Measurements from ENCODE around the gene DCST2.
A peak's percentile ranks its signal among the peaks of the same experiment; 100 is the strongest.

The DCST2 gene

DNA sequence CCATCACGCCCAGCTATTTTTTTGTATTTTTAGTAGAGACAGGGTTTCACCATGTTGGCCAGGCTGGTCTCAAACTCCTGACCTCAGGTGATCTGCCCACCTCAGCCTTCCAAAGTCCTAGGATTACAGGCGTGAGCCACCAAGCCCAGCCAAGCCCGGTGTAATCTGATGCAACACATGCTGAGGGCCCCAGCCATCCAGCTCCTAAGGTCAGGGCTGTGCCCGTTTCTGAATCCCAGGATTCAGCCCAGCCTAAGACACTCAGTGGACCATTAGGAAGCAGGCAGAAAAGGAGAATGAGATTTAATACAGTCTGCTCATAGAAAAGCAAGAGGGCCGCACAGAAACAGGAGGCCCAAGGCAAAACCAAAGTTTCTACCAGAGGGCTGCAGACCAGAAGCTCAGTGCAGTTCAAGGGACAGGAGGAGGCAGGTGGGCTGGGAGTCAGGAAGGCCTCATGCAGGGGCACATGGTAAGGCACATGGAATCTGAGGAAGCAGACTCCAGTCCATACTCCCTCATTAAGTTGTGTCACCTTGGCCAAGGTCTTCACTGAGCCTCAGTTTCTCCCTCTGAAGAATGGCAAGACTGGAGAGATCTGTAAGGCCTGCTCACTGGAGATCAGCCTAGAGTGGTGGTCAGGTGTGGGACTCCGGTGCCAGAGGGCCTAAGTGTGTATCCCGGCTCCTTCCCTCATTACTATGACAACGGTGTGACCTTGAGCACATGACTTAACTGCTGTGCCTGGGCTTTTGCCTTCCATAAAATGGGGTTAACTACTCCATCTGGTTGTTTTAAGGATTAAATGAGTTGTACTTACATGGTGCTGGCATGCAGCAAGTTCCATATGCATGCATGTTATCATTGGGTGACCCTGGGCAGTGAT is 15.1 kb upstream of the DCST2 start:
- no peaks in the 10 kb centered on the region for H3K9me3 Mint-ChIP-seq
- H3K4me1 Mint-ChIP-seq: peaks cover 36 to 43% of the 10 kb centered on the region in 2 donors
- H3K36me3 Mint-ChIP-seq: no peaks in the 10 kb centered on the region
- DNase-seq (no peak), ATAC-seq (replicated peaks) (no peak)
- H3K27ac Mint-ChIP-seq: no peak overlapping the region
- H3K4me3 Mint-ChIP-seq: no peak overlapping the region
- no peaks in the 10 kb centered on the region for H3K27me3 Mint-ChIP-seq

DNA sequence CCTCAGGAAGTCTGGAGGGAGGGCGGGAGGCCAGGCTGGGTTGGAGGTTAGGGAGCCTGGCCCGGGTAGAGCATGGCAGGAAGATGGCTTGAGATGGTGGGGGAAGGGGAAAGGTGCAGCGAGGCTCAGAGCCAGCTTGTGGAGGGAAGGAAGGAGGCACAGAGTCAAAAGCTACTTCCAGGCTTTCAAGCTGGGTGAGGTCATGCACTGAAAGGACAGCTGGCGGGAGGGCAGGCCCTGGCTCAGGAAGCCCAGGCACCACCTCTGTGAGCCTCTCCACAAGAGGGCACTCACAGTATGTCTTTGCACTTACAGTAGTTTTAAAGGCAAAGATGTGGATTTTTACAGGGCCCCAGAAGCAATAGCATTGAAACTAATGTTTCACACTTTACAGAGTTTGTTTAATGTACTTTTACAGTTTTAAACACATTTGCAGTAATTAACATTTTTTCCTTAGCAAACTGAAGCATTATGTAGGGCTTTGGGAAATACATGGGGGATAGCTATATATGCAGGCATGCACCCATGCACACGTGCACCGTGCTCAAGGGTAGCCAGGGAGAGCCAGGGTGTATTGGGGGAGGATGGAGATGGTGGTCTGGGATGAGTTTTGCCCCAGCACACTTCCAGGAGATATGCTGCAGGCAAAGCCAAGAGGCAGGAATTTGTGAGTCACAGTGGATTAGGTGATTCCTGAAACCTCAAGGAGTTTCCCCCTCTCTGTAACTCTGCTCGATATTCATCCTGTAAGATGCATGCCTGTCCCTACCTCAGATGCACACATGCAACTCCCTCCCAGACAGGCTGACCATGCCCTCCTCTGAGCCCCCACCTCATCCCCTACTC is 11.5 kb upstream of the DCST2 start:
- Mint-ChIP-seq H3K27me3 (peaks cover 0 to 6% of the 10 kb centered on the region in 2 donors), H3K4me1 (peaks cover 15% of the 10 kb centered on the region in 2 donors), H3K27ac (no peak overlapping the region), H3K36me3 (no peaks in the 10 kb centered on the region), H3K9me3 (no peaks in the 10 kb centered on the region), H3K4me3 (no peak overlapping the region)
- ATAC-seq (replicated peaks) (peak; percentile 96), DNase-seq (peak; percentile 32)

DNA sequence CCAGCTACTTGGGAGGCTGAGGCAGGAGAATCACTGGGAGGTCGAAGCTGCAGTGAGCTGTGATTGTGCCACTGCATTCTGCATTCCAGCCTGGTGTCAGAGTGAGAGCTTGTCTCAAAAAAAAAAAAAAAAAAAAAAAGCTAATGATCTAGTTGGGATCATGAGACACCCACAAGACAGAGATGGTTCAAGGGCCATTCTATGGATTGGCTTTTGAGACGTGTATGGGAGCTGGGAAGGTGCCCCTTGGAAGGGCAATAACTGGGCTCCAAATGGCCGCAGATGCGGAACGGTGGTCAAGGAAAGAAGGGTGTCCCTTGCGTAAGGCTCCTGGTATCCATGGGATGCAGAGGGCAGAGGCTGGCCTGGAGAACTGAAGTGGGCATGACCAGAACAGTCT is 10.8 kb upstream of the DCST2 start:
- Mint-ChIP-seq H3K27me3 (peaks cover 2 to 9% of the 10 kb centered on the region in 2 donors), H3K9me3 (no peaks in the 10 kb centered on the region), H3K4me3 (no peak overlapping the region), H3K4me1 (peaks cover 9 to 11% of the 10 kb centered on the region in 2 donors), H3K27ac (no peak overlapping the region), H3K36me3 (no peaks in the 10 kb centered on the region)
- ATAC-seq (replicated peaks): no peak
- no peak for DNase-seq

DNA sequence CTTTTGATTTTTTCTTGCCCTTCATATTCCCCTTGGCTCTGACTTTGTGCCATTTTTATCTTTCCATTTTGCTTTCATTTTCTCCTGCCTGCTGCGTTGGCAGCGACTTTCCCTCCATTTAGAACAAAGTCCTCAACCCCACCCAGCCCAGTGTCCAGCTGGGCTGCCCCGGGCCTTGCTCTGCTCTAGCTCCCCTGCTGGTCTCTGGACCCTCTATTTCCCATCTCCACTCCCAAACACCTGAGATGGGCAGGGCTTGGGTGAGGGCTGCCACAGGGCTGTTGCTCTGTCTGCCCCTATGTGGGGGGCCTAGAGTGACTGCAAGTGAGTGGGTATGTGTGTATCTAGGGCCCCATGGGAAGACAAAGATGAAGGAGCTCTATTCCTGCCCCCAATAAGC is 10.2 kb upstream of the DCST2 start:
- peaks cover 5 to 14% of the 10 kb centered on the region in 2 donors for H3K27me3 Mint-ChIP-seq

DNA sequence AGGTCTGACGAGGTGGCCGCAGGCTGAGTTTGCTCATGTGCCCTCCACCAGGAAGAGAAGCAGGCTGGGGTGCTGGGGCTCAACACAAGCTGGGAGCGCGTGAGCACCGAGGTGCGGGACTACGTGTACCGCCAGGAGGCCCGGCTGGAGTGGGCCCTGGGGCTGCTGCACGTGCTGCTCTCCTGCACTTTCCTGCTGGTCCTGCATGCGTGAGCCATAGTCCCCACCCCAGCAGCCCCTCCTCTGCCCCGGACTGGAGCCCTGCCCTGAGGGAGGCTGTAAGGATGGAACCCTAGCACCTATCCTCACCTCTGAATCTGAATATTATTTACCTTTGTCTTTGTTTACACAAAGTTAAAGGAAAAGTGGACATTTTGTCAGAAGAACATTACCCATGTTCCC is 9.7 kb upstream of the DCST2 start:
- Mint-ChIP-seq H3K36me3 (no peaks in the 10 kb centered on the region), H3K9me3 (no peaks in the 10 kb centered on the region), H3K27ac (no peak overlapping the region), H3K27me3 (peaks cover 9 to 19% of the 10 kb centered on the region in 2 donors), H3K4me3 (no peak overlapping the region), H3K4me1 (peaks cover 9 to 11% of the 10 kb centered on the region in 2 donors)
- DNase-seq (no peak), ATAC-seq (replicated peaks) (no peak)

More for the DNA sequence above, 10.2 kb upstream of the DCST2 start:
- Mint-ChIP-seq H3K4me1 (peaks cover 9 to 11% of the 10 kb centered on the region in 2 donors), H3K4me3 (no peak overlapping the region), H3K27ac (no peak overlapping the region), H3K36me3 (no peaks in the 10 kb centered on the region), H3K9me3 (no peaks in the 10 kb centered on the region)
- no peak for DNase-seq
- ATAC-seq (replicated peaks): no peak

DNA sequence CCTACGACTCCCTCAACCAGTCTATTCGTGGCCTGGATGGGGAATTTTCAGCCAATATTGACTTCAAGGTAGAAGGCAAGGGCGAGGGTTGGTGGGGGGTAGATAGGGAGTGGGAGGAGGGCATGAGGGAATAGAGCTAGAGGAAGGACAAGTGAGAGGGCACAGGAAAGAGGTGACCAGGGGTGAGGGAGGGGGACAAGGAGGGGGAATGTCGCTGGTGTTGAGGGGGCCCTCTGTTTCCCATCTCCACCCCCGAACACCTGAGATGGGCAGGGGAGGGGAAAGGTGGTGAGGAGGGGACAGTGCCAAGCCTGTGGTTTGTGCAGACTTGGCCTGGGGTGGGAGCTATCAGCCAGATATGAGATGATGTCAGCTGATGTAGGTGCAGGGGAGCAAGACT is 9.2 kb upstream of the DCST2 start:
- Mint-ChIP-seq H3K27me3 (peaks cover 14 to 25% of the 10 kb centered on the region in 2 donors), H3K9me3 (no peaks in the 10 kb centered on the region), H3K4me3 (no peak overlapping the region), H3K36me3 (no peaks in the 10 kb centered on the region), H3K27ac (no peak overlapping the region), H3K4me1 (peaks cover 9 to 11% of the 10 kb centered on the region in 2 donors)
- no peak for ATAC-seq (replicated peaks)
- DNase-seq: no peak

DNA sequence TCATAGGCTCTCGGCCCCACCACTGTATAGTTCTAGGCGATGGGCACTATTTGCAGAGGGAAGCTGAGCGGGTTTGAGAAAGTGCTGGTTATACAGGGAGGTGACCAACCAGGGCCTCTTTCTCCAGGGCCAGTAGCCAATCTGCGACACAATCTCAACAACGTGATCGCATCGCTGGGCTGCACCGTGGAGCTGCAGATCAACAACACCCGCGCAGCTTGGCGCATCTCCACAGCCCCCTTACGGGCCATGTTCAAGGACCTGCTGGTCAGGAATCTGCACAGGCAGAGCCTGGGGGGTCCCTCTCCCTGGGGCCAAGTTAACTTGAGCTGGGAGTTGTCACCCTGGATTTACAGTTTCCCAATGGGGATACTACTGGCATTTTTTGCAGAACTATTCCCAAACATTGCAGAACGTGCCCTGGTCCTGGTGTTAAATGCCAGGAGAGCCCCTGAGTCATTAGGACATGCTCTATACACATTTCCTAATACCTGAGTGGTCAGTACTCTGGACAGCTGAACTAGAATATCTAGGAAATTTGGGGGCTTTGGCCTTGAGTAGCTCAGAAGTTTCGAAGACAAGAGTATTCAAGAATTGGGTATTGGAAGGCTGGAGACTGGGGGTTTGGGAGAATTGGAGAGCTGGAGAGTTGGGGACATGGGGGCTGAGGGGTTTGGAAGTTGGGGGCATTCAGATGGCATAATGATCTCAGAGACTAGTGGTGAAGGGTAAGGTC is 6.9 kb upstream of the DCST2 start:
- H3K27ac Mint-ChIP-seq: no peak overlapping the region
- H3K4me1 Mint-ChIP-seq: peaks cover 9 to 10% of the 10 kb centered on the region in 2 donors
- no peak for ATAC-seq (replicated peaks)
- no peaks in the 10 kb centered on the region for H3K9me3 Mint-ChIP-seq
- H3K27me3 Mint-ChIP-seq: peaks cover 14 to 33% of the 10 kb centered on the region in 2 donors
- no peaks in the 10 kb centered on the region for H3K36me3 Mint-ChIP-seq
- H3K4me3 Mint-ChIP-seq: no peak overlapping the region
- no peak for DNase-seq

DNA sequence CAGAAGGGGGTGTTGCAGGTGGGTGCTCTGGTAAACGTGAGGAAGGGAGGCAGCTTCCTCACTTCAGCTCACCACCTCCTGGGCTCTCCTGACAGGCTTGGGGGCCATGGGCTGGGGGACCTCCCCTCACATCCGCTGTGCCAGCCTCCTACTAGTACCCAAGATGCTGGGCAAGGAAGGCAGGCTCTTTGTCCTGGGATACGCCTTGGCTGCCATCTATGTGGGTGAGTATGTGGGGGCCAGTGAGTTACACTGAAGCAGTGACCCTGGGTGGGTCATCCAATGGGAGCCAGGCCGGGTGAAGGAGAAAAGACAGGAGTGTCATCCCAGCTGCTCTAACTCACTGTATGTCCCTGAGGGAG is 5.7 kb upstream of the DCST2 start:
- Mint-ChIP-seq H3K27me3 (peaks cover 14 to 37% of the 10 kb centered on the region in 2 donors), H3K36me3 (no peaks in the 10 kb centered on the region), H3K27ac (no peak overlapping the region)

DNA sequence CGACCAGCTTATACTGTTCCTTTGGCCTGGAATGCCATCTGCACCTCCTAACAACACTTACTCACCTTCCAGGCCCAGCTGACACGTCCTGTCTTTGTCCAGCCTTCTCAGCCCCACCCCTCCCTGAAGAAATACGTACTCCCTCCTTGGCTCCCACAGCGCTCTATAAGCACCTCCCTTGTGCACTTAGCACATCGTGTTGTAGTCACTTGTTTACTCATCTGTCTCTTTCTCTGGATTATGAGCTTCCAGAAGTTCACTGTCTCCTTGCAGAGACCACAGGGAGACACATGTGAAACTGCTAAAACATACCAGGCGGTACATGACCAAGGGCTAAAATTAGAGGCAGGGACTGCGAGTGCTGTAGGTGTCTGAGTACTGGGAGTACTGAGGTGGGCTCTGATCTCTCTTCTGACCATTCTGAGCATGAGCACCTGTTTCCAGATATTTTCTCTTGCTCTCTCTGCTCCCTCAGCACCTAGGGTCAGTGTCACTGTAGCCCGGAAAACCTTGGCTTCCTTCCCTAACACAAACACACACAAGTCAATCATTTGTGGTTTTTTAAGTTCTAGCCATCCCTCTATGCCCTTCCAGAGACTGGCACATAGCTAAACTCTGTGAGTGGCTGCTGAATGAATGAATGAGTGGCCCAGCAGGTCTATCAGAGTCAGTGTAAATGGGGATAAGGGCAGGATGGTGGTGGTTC is 5.2 kb upstream of the DCST2 start:
- no peak overlapping the region for H3K27ac Mint-ChIP-seq
- no peak overlapping the region for H3K4me3 Mint-ChIP-seq
- no peaks in the 10 kb centered on the region for H3K9me3 Mint-ChIP-seq
- no peak for DNase-seq
- H3K4me1 Mint-ChIP-seq: no peaks in the 10 kb centered on the region
- peaks cover 14 to 37% of the 10 kb centered on the region in 2 donors for H3K27me3 Mint-ChIP-seq
- H3K36me3 Mint-ChIP-seq: no peaks in the 10 kb centered on the region
- no peak for ATAC-seq (replicated peaks)

More for the DNA sequence above, 5.7 kb upstream of the DCST2 start:
- Mint-ChIP-seq H3K9me3 (no peaks in the 10 kb centered on the region), H3K4me3 (no peak overlapping the region), H3K4me1 (peaks cover 0 to under 1% of the 10 kb centered on the region in 2 donors)
- no peak for DNase-seq
- no peak for ATAC-seq (replicated peaks)

DNA sequence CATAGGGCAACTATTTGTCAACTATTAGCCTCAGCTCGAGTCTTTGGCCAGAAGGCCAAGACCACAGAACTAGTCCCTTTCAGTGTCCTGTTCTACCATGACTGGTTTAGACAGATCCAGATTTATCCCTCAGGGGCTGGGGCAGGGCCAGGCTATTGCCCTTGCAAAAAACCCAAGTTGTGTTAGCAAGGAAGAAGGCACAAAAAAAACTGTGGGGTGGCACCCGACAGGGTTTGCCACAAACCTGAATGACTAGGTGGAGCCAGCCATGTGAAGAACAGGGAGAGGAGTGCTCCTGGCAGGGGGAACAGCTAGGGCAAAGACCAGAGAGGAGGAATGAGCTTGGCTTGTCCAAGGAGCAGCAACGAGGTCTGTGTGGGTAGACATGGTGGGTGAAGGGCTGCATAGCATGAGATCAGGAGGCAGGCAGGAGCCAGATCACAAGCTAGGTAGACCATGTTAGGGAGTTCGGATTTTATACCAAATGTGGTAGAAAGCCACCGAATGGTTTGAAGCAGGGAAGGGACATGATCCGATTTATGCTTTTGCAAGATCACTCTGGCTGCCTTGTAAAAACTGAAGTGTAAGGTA is 4.4 kb upstream of the DCST2 start:
- Mint-ChIP-seq H3K27ac (no peak overlapping the region), H3K4me3 (no peak overlapping the region), H3K36me3 (no peaks in the 10 kb centered on the region), H3K27me3 (peaks cover 14 to 37% of the 10 kb centered on the region in 2 donors), H3K9me3 (no peaks in the 10 kb centered on the region), H3K4me1 (no peaks in the 10 kb centered on the region)
- DNase-seq: no peak
- ATAC-seq (replicated peaks): no peak

DNA sequence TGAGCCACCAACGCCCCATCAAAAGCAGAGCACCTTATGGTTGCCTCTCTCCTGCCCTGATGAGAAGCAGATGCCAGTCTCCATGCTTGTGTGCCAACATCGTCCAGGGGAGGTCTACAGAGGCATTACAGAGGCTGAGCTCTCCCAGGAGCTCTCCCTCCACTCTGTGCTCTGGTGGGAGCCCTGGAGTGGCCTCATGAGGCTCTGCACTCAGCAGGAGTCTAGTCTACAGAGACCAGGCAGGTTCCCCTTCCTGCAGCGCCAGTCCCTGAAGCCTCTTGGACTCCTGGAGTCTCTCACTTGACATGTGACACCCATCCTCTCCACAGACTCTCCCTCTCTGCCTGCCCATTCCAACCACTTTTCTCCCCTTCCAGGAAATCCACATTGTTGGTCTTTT is 3.5 kb upstream of the DCST2 start:
- H3K4me3 Mint-ChIP-seq: no peak overlapping the region
- no peak for DNase-seq
- no peak overlapping the region for H3K27ac Mint-ChIP-seq
- ATAC-seq (replicated peaks): no peak
- peaks cover 14 to 37% of the 10 kb centered on the region in 2 donors for H3K27me3 Mint-ChIP-seq
- no peaks in the 10 kb centered on the region for H3K4me1 Mint-ChIP-seq
- H3K36me3 Mint-ChIP-seq: no peaks in the 10 kb centered on the region
- H3K9me3 Mint-ChIP-seq: no peaks in the 10 kb centered on the region

DNA sequence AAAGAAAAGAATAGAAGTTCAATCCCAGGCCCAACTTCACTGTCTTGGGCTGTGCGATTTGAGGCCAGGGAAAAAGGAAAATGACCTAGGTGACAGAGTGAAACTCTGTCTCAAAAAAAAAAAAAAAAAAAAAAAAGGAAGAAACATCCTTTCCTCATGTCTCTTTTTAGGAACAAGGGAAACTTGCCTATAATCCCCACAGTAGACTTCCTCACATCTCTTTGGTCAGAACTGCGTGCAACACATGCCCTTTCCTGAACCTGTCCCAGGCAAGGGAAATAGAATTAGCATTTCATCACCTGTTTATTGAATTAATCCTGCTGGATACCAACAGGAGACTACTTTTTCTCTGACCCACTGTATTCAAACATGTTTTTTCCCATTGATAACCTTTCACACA is 2.4 kb upstream of the DCST2 start:
- no peaks in the 10 kb centered on the region for H3K9me3 Mint-ChIP-seq
- no peaks in the 10 kb centered on the region for H3K36me3 Mint-ChIP-seq
- no peak for DNase-seq
- H3K4me3 Mint-ChIP-seq: no peak overlapping the region
- no peak for ATAC-seq (replicated peaks)
- peaks cover 14 to 35% of the 10 kb centered on the region in 2 donors for H3K27me3 Mint-ChIP-seq
- H3K27ac Mint-ChIP-seq: no peak overlapping the region
- H3K4me1 Mint-ChIP-seq: no peaks in the 10 kb centered on the region

DNA sequence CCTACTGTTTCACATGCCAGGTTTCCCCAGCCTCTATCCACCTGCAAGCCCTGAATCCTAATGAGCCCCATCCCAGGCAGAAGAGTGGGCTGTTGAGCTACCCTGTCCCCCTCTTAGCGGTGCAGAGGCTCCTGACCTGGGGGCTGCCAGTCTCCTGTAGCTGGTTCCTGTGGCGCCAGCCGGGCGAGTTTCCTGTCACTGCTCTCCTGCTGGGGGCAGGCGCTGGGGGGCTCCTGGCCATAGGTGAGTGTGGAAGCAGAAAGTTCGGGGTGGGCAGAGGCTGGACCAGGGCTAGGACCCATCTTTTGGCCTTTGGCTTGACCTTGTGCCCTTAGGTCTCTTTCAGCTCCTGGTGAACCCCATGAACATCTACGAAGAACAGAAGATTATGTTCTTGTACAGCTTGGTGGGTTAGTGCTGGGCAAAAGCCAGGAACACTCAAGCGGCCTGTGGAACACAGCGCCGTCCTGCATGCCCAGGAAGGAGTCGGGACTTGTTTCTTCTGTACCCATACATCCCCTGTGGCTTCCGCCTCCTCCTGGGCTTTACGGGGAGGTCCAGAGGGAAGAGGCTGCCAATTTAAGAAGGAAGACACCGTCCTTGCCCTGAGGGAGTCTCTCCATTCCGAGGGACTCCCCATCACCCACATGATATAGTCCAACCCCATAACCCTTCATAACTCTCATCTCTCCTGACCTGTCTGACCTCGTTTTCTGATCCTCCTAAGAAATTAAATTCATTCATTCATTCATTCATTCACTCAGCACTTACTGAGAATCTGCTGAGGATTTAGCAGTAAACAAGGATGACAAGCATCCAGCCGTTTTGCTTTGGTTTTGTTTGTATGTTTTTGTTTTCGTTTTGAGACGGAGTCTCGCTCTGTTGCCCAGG is 982 bp upstream of the DCST2 start:
- Mint-ChIP-seq H3K4me1 (no peaks in the 10 kb centered on the region), H3K4me3 (no peak overlapping the region), H3K36me3 (no peaks in the 10 kb centered on the region), H3K27me3 (peaks cover 14 to 30% of the 10 kb centered on the region in 2 donors), H3K9me3 (no peaks in the 10 kb centered on the region), H3K27ac (no peak overlapping the region)
- ATAC-seq (replicated peaks) (no peak), DNase-seq (no peak)
